H1 (cell line): ENCODE results near the gene LRRC4C. TPM values are rescaled to one million over a fixed set of nuclear protein-coding genes. Genes with fewer than 3 reads are reported as not detected.

Source experiments
- CTCF ChIA-PET: fragments of 300-600 bp; sonication (Branson Sonifier 250); formaldehyde crosslinking; loops from one replicate; lab custom pipeline; 2021; ENCODE audit not compliant: partially characterized antibody; lab: Charles Lee
- POLR2A ChIA-PET: fragments of 300-600 bp; sonication (Branson Sonifier 250); formaldehyde crosslinking; loops from one replicate; lab custom pipeline; 2021; ENCODE audit warnings: inconsistent platforms; ENCODE audit not compliant: partially characterized antibody; lab: Charles Lee
- DNase-seq, 2 experiments: peaks; one replicate each; pipeline versions ENCODE4 v3.0.0 to v3.0.0-alpha.2; 2010 to 2022; ENCODE audit warnings: low spot score in 2 of 2, low read depth in 1 of 2, mixed read lengths in 1 of 2
- FAIRE-seq: peaks from 2 replicates; lab custom pipeline; 2011; peaks lifted over from hg19 to GRCh38; lab: Jason Lieb, UNC
- H2AFZ ChIP-seq: 2 replicates; pipeline ENCODE4 v1.8.1; 2012; ENCODE audit warnings: low read length, inconsistent platforms
- H2AK5ac ChIP-seq: 2 replicates; pipeline ENCODE4 v1.6.1; 2013; ENCODE audit warnings: low read depth, low read length
- H2BK120ac ChIP-seq: replicated peaks from 2 replicates; pipeline ENCODE3; 2013; ENCODE audit warnings: low read depth, low read length, inconsistent platforms
- H2BK12ac ChIP-seq: 2 replicates; pipeline ENCODE4 v1.6.1; 2013; ENCODE audit warnings: low read depth, low read length
- H2BK15ac ChIP-seq: 2 replicates; pipeline ENCODE4 v1.6.1; 2013; ENCODE audit warnings: low read length
- H2BK20ac ChIP-seq: 2 replicates; pipeline ENCODE4 v1.6.1; 2013; ENCODE audit warnings: low read length
- H2BK5ac ChIP-seq: 2 replicates; pipeline ENCODE4 v1.6.1; 2013; ENCODE audit warnings: low read depth, low read length
- H3K14ac ChIP-seq: 2 replicates; pipeline ENCODE4 v1.6.1; 2013; ENCODE audit warnings: inconsistent platforms; ENCODE audit not compliant: insufficient read length
- H3K18ac ChIP-seq: 2 replicates; pipeline ENCODE4 v1.6.1; 2013; ENCODE audit warnings: low read length; ENCODE audit errors: extremely low read depth
- H3K23ac ChIP-seq: 2 replicates; pipeline ENCODE4 v1.6.1; 2013; ENCODE audit warnings: inconsistent platforms; ENCODE audit not compliant: insufficient read length
- H3K23me2 ChIP-seq: 2 replicates; pipeline ENCODE4 v1.6.1; 2013; ENCODE audit warnings: low read depth, low read length
- H3K27ac ChIP-seq: 2 replicates; pipeline ENCODE4 v1.6.1; 2011; ENCODE audit warnings: low read depth, low read length, inconsistent platforms
- H3K27me3 ChIP-seq, 4 experiments: replicated peaks in 1 of 4; 1 replicate in 1 of 4; 2 replicates in 3 of 4; pipeline versions ENCODE4 v1.6.1 to v1.8.1; 2011 to 2013; ENCODE audit warnings: low read length in 3 of 4, mild to moderate bottlenecking in 3 of 4, inconsistent platforms in 2 of 4, mixed read lengths in 2 of 4, moderate library complexity in 1 of 4; ENCODE audit not compliant: control insufficient read depth in 3 of 4, insufficient read depth in 3 of 4; ENCODE audit errors: extremely low read depth in 1 of 4
- H3K36me3 ChIP-seq, 4 experiments: 2 replicates each; pipeline versions ENCODE4 v1.6.1 to v1.8.1; 2011 to 2013; ENCODE audit warnings: mild to moderate bottlenecking in 4 of 4, low read length in 3 of 4, moderate library complexity in 2 of 4, control low read depth in 1 of 4, inconsistent platforms in 1 of 4; ENCODE audit not compliant: insufficient read depth in 4 of 4, control insufficient read depth in 2 of 4
- H3K4ac ChIP-seq: replicated peaks from 2 replicates; pipeline ENCODE3; 2013; ENCODE audit warnings: low read length, low read depth, mixed read lengths, inconsistent platforms; ENCODE audit not compliant: insufficient read length
- H3K4me1 ChIP-seq, 4 experiments: replicated peaks in 1 of 4; 1 replicate in 1 of 4; 2 replicates in 3 of 4; pipeline versions ENCODE4 v1.6.1 to v1.8.1; 2011 to 2013; ENCODE audit warnings: low read length in 3 of 4, inconsistent platforms in 2 of 4, mixed read lengths in 1 of 4; ENCODE audit not compliant: insufficient read depth in 4 of 4, control insufficient read depth in 3 of 4
- H3K4me2 ChIP-seq, 2 experiments: 2 replicates each; pipeline versions ENCODE4 v1.6.1 to v1.8.1; 2011 to 2013; ENCODE audit warnings: low read depth in 2 of 2, low read length in 2 of 2, control low read depth in 1 of 2, inconsistent platforms in 1 of 2, mild to moderate bottlenecking in 1 of 2; ENCODE audit not compliant: insufficient read depth in 1 of 2
- H3K4me3 ChIP-seq, 4 experiments: fragments of 200-600, 300-600 bp in 1 of 4; sonication (generic), shearing (Covaris generic), sonication (Bioruptor Twin) in 1 of 4; 2 replicates each; pipeline versions ENCODE4 v1.5.1 to v1.8.1; 2011 to 2016; ENCODE audit warnings: low read length in 4 of 4, low read depth in 3 of 4, control low read depth in 2 of 4, inconsistent platforms in 2 of 4, mild to moderate bottlenecking in 2 of 4, mixed read lengths in 1 of 4, moderate library complexity in 1 of 4; ENCODE audit not compliant: insufficient read depth in 2 of 4; ENCODE audit errors: extremely low read depth in 1 of 4
- H3K56ac ChIP-seq: replicated peaks from 2 replicates; pipeline ENCODE3; 2013; ENCODE audit warnings: low read depth, mild to moderate bottlenecking, mixed read lengths, low read length, inconsistent platforms; ENCODE audit not compliant: insufficient read length
- H3K79me1 ChIP-seq: 2 replicates; pipeline ENCODE4 v1.6.1; 2013; ENCODE audit warnings: low read depth, low read length, control low read depth
- H3K79me2 ChIP-seq, 2 experiments: 2 replicates each; pipeline versions ENCODE4 v1.6.1 to v1.8.1; 2012 to 2013; ENCODE audit warnings: low read length in 2 of 2, mild to moderate bottlenecking in 2 of 2, inconsistent platforms in 1 of 2; ENCODE audit not compliant: insufficient read depth in 2 of 2, control insufficient read depth in 1 of 2
- H3K9ac ChIP-seq, 4 experiments: replicated peaks in 1 of 4; 1 replicate in 1 of 4; 2 replicates in 3 of 4; pipeline versions ENCODE4 v1.6.1 to v1.8.1; 2011 to 2013; ENCODE audit warnings: low read depth in 3 of 4, low read length in 3 of 4, control low read depth in 2 of 4, mild to moderate bottlenecking in 2 of 4, moderate library complexity in 2 of 4, inconsistent platforms in 1 of 4; ENCODE audit errors: extremely low read depth in 1 of 4
- H3K9me3 ChIP-seq, 2 experiments: 2 replicates each; pipeline versions ENCODE4 v1.6.1 to v1.8.1; 2012 to 2013; ENCODE audit warnings: mild to moderate bottlenecking in 2 of 2, moderate library complexity in 2 of 2, control low read depth in 1 of 2, inconsistent platforms in 1 of 2, low read depth in 1 of 2, low read length in 1 of 2, mixed read lengths in 1 of 2; ENCODE audit not compliant: insufficient read depth in 2 of 2
- H4K20me1 ChIP-seq, 2 experiments: replicated peaks in 1 of 2; 2 replicates each; pipeline versions ENCODE3 to v1.8.1; 2011 to 2013; ENCODE audit warnings: inconsistent platforms in 2 of 2, low read length in 2 of 2, mild to moderate bottlenecking in 1 of 2; ENCODE audit not compliant: insufficient read depth in 2 of 2, control insufficient read depth in 1 of 2
- H4K5ac ChIP-seq: 2 replicates; pipeline ENCODE4 v1.6.1; 2013; ENCODE audit warnings: low read length, low read depth, mixed read lengths, inconsistent platforms; ENCODE audit not compliant: insufficient read length
- H4K8ac ChIP-seq: 2 replicates; pipeline ENCODE4 v1.8.0; 2013; ENCODE audit warnings: mild to moderate bottlenecking, moderate library complexity, low read length, inconsistent platforms; ENCODE audit not compliant: insufficient read depth; ENCODE audit errors: extremely low read depth
- H4K91ac ChIP-seq: replicated peaks from 2 replicates; pipeline ENCODE3; 2013; ENCODE audit warnings: low read length, mixed read lengths, inconsistent platforms; ENCODE audit not compliant: insufficient read length
- EZH2 ChIP-seq: fragments of 200-600 bp; sonication (generic); IDR thresholded peaks from 2 replicates; pipeline ENCODE4 v1.7.1; 2012; ENCODE audit warnings: low read depth, mild to moderate bottlenecking, moderate library complexity, low read length, inconsistent platforms; ENCODE audit not compliant: severe bottlenecking
- RAD21 ChIP-seq, 2 experiments: IDR thresholded peaks in 1 of 2; conservative IDR thresholded peaks in 1 of 2; 2 replicates each; pipeline ENCODE4 v1.6.1; 2011; ENCODE audit warnings: low read depth in 2 of 2, low read length in 2 of 2, improper control_type of control experiment in 1 of 2, inconsistent platforms in 1 of 2, mild to moderate bottlenecking in 1 of 2, moderate library complexity in 1 of 2
- WGBS, 2 experiments: shearing (Covaris generic) in 1 of 2; methylation state at CpG; one replicate each; pipeline versions ENCODE4 v1.1.6 to v1.1.7; 2013 to 2015; ENCODE audit warnings: low lambda C conversion rate in 2 of 2, mixed read lengths in 2 of 2, inconsistent platforms in 1 of 2, low coverage in 1 of 2, missing lambda C conversion rate in 1 of 2; ENCODE audit not compliant: insufficient replicate concordance in 2 of 2, insufficient coverage in 1 of 2, insufficient read length in 1 of 2; ENCODE audit errors: extremely low coverage in 1 of 2, missing lambda C conversion rate in 1 of 2; 5-methylcytosine and 5-hydroxymethylcytosine counted together
- polyA plus RNA-seq, 7 experiments: library from polyadenylated mRNA; depleted of rRNA in 3 of 7; stranded (reverse) in 5 of 7; unstranded in 2 of 7; fragments of >200 nt in 5 of 7; fragments of 200-250 nt in 2 of 7; gene quantifications; 1 replicate in 5 of 7; 2 replicates in 1 of 7; 4 replicates in 1 of 7; pipeline versions ENCODE4 v1.2.1 to v1.2.3, GENCODE V29; 2011 to 2013; ENCODE audit warnings: missing spikeins in 2 of 7, mixed read lengths in 2 of 7
- total RNA-seq: library from RNA; stranded (reverse); fragmentation: NEBNext Ultra II Directional; extraction: Animal tissue kit (Norgen Biotek cat#: 25700); gene quantifications from 2 replicates; pipeline ENCODE4 v1.2.1, GENCODE V29; 2021

The LRRC4C gene
- total and polyA plus RNA-seq, 2 of the 8 experiments (the other 6 are each of a cell fraction or from before 2014, with no cell fraction given), result 0.23 to 2.2 TPM

DNA sequence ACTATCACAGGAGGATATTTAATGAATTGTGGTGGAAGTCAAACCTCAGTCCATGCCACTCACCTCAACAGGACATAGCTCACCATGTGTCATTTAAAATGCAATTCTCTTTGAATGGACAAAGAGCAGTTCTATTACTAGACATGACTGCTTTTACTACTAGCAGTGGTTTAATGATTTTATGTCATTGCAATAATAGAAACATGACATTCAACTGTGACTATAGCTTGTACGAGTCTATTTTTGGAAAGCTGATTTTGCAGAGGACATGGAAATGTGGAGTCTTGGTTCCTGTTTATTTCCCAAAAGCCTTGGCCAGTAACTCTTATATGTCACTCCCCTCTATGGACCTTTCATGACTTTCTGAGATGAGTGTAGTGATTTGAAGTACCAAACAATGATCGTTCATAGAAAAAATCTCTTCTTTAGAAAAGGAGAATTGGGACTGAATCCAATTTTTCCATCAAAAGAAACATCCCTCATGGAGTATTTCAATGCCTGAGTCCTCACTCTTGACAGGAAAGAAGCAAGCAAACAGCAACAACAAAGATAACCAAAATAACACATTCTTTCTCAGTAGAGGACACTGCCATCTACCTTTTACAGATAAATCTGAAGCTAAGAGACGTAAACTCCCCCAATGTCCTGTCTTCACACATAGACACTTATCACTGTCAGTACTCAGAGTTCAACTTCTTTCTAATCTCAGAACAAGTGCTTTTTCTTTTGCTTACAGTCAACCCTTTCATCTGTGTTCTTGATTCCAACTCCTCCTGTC is 233.4 kb downstream of the LRRC4C start:
- Histone ChIP-seq H4K20me1 (no peaks in the 10 kb centered on the region), H2BK120ac (no peak overlapping the region), H3K4me1 (no peaks in the 10 kb centered on the region), H3K4ac (no peak overlapping the region), H3K4me2 (no peak overlapping the region), H3K56ac (no peak overlapping the region), H2AFZ (peak overlapping the region; percentile 56), H3K18ac (no peak overlapping the region), H4K91ac (no peak overlapping the region), H2BK20ac (no peak overlapping the region), H3K23ac (no peak overlapping the region), H3K9me3 (no peaks in the 10 kb centered on the region), H3K27me3 (no peaks in the 10 kb centered on the region), H3K23me2 (no peaks in the 10 kb centered on the region; the same call in 1 of the 2 replicates), H2AK5ac (no peak overlapping the region), H3K14ac (no peak overlapping the region), H3K36me3 (no peaks in the 10 kb centered on the region), H4K5ac (no peak overlapping the region), H3K27ac (no peak overlapping the region), H2BK15ac (no peak overlapping the region), H2BK12ac (no peak overlapping the region; the same call in 1 of the 2 replicates), H3K79me2 (no peaks in the 10 kb centered on the region), H2BK5ac (no peak overlapping the region), H3K9ac (no peak overlapping the region), H3K79me1 (no peaks in the 10 kb centered on the region), H3K4me3 (no peak overlapping the region), H4K8ac (no peak overlapping the region)
- FAIRE-seq, result no peak
- WGBS, 2 experiments, result 92% methylated on average over 3 of the region's 3 CpGs; no CpG with 5 or more reads in 1 of the 2 experiments
- ChIA-PET CTCF (no interaction called here), POLR2A (no interaction called here)
- TF ChIP-seq RAD21 (IDR thresholded peaks at IDR 0.05 in 1 of 2, conservative IDR thresholded peaks at IDR 0.05 in 1 of 2; ENCODE audit: low read depth in 2 of 2, low read length in 2 of 2) (0 out of 4 replicates have a peak, but pooled peaks of 1 of the 2 experiments have one; percentile 7), EZH2 (no peak)
- no peak for DNase-seq
